ENCODE data around the gene STAP2.

STAP2 gene

DNA sequence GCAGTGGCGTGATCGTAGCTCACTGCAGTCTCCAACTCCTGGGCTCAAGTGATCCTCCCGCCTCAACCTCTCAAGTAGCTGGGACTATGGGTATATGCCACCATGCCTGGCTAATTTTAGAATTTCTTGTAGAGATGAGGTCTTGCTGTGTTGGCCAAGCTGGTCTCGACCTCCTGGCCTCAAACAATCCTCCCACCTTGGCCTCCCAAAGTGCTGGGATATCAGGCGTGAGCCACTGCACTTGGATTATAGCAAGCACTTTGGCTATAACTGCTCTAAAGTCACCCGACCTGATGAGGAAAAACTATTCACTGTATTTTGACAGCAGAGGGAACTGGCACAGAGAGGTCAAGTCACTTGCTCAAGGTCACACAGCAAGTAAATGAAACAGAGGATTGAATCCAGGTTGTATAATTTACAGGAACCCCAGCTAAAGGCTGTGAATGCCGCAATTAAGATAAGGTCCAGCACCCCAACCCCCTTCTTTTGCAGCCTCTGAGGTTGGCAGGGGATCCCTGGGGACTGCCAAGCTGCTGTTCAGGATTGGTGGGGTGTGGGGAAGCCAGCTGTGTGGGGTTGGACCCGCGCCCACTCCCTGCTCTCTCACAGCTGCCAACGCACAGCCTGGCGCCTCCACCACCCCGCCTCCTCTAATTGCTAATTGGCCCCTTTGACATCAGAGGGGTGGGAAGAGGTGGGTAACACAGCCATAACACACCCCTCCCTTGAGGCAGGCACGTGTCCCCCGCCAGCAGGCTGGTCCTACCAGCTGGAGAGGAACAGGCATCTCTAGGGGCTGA, 42.5 kb downstream of the STAP2 start:
- H3K18ac ChIP-seq (ENCODE audit: low read depth in 1 of 2, low read length in 2 of 2): no peak overlapping the region
- no peaks in the 10 kb centered on the region for H3K36me3 ChIP-seq (ENCODE audit: control insufficient read depth in 1 of 2, insufficient read depth in 2 of 2, low read depth in 1 of 2, low read length in 2 of 2)
- H3K14ac ChIP-seq (ENCODE audit: low read length in 2 of 2): no peak overlapping the region
- 66% methylated on average over 8 of the region's 14 CpGs for WGBS
- H3K4me2 ChIP-seq (ENCODE audit: low read length, poor library complexity, severe bottlenecking): no peak overlapping the region
- H2BK120ac ChIP-seq (ENCODE audit: low read depth, low read length): no peak overlapping the region
- H3K27me3 ChIP-seq (ENCODE audit: control insufficient read depth in 1 of 2, insufficient read depth in 1 of 2, low read length in 2 of 2): peaks cover 5 to 42% of the 10 kb centered on the region in 2 experiments
- H2BK15ac ChIP-seq (ENCODE audit: low read depth, poor library complexity, severe bottlenecking): no peak overlapping the region
- H2AK5ac ChIP-seq (ENCODE audit: low read length, severe bottlenecking): no peak overlapping the region
- H3K23ac ChIP-seq (ENCODE audit: low read length in 2 of 2): no peak overlapping the region
- H2BK12ac ChIP-seq (ENCODE audit: low read length in 2 of 2): no peak overlapping the region
- no peak for DNase-seq
- no peak overlapping the region for H3K9ac ChIP-seq (ENCODE audit: low read length)
- no peaks in the 10 kb centered on the region for H3K79me1 ChIP-seq (replicated peaks; ENCODE audit: low read length, poor library complexity, severe bottlenecking)
- H3K4me3 ChIP-seq (ENCODE audit: insufficient read depth in 1 of 2, low read depth in 1 of 2, low read length in 2 of 2): no peak overlapping the region
- peaks cover 2% of the 10 kb centered on the region for H3K4me1 ChIP-seq (ENCODE audit: control insufficient read depth, insufficient read depth, low read depth, low read length)
- H4K91ac ChIP-seq (ENCODE audit: low read length): no peak overlapping the region
- no peak overlapping the region for H3K27ac ChIP-seq (ENCODE audit: low read length, poor library complexity, severe bottlenecking)
- H2BK5ac ChIP-seq (ENCODE audit: low read depth, low read length, poor library complexity, severe bottlenecking): no peak overlapping the region
- H3K9me3 ChIP-seq (ENCODE audit: control insufficient read depth, low read length): no peaks in the 10 kb centered on the region
- no peak overlapping the region for H2AFZ ChIP-seq (ENCODE audit: low read depth, low read length)
- H4K8ac ChIP-seq (ENCODE audit: low read length): no peak overlapping the region
- no peak overlapping the region for H3K4ac ChIP-seq (ENCODE audit: low read depth in 1 of 2, low read length in 2 of 2)

GRCh38 chr19:4294389-4294788, 44.2 kb downstream of the STAP2 start:
- Histone ChIP-seq H3K18ac (ENCODE audit: low read depth in 1 of 2, low read length in 2 of 2) (no peak overlapping the region), H3K4ac (ENCODE audit: low read depth in 1 of 2, low read length in 2 of 2) (no peak overlapping the region), H3K9me3 (ENCODE audit: control insufficient read depth, low read length) (no peaks in the 10 kb centered on the region), H2BK15ac (ENCODE audit: low read depth, poor library complexity, severe bottlenecking) (no peak overlapping the region), H3K79me1 (replicated peaks; ENCODE audit: low read length, poor library complexity, severe bottlenecking) (no peaks in the 10 kb centered on the region), H3K36me3 (ENCODE audit: control insufficient read depth in 1 of 2, insufficient read depth in 2 of 2, low read depth in 1 of 2, low read length in 2 of 2) (no peaks in the 10 kb centered on the region), H2AFZ (ENCODE audit: low read depth, low read length) (no peak overlapping the region), H3K4me3 (ENCODE audit: insufficient read depth in 1 of 2, low read depth in 1 of 2, low read length in 2 of 2) (no peak overlapping the region), H3K9ac (ENCODE audit: low read length) (no peak overlapping the region), H2BK12ac (ENCODE audit: low read length in 2 of 2) (no peak overlapping the region), H4K8ac (ENCODE audit: low read length) (no peak overlapping the region), H3K4me2 (ENCODE audit: low read length, poor library complexity, severe bottlenecking) (no peak overlapping the region), H2BK5ac (ENCODE audit: low read depth, low read length, poor library complexity, severe bottlenecking) (no peak overlapping the region), H2BK120ac (ENCODE audit: low read depth, low read length) (no peak overlapping the region), H4K91ac (ENCODE audit: low read length) (no peak overlapping the region), H3K23ac (ENCODE audit: low read length in 2 of 2) (peak overlapping the region in 1 of 2 experiments; percentile 59), H2AK5ac (ENCODE audit: low read length, severe bottlenecking) (no peak overlapping the region), H3K27ac (ENCODE audit: low read length, poor library complexity, severe bottlenecking) (no peak overlapping the region), H3K14ac (ENCODE audit: low read length in 2 of 2) (no peak overlapping the region), H3K4me1 (ENCODE audit: control insufficient read depth, insufficient read depth, low read depth, low read length) (peaks cover 2% of the 10 kb centered on the region), H3K27me3 (ENCODE audit: control insufficient read depth in 1 of 2, insufficient read depth in 1 of 2, low read length in 2 of 2) (peaks cover 5 to 49% of the 10 kb centered on the region in 2 experiments)
- no peak for DNase-seq
- WGBS: 71% methylated on average over 6 of the region's 10 CpGs

DNA sequence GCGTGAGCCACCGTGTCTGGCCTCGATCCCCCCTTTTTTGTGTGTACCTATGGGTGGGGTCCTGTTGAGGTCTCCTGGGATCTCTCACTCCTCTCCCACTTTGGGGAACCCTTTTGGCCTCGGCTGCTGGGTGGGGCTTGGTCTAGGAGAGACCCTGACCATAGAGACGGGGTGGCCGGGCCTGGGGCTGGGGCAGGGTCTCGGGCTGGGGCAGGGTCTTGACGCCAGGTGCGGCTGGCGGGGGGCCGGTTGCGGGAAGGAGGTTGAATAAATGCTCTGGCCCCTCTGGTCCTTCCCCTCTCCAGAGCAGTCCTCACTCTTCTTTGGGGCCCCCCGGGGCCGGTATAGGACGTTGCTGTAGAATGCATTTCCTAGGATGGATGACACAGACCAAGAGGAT, 46.1 kb downstream of the STAP2 start:
- Histone ChIP-seq H2BK5ac (ENCODE audit: low read depth, low read length, poor library complexity, severe bottlenecking) (no peak overlapping the region), H3K9ac (ENCODE audit: low read length) (no peak overlapping the region), H2AK5ac (ENCODE audit: low read length, severe bottlenecking) (no peak overlapping the region), H3K4me3 (ENCODE audit: insufficient read depth in 1 of 2, low read depth in 1 of 2, low read length in 2 of 2) (no peak overlapping the region), H3K27me3 (ENCODE audit: control insufficient read depth in 1 of 2, insufficient read depth in 1 of 2, low read length in 2 of 2) (peaks cover 10 to 46% of the 10 kb centered on the region in 2 experiments), H3K27ac (ENCODE audit: low read length, poor library complexity, severe bottlenecking) (no peak overlapping the region), H3K36me3 (ENCODE audit: control insufficient read depth in 1 of 2, insufficient read depth in 2 of 2, low read depth in 1 of 2, low read length in 2 of 2) (no peaks in the 10 kb centered on the region), H3K9me3 (ENCODE audit: control insufficient read depth, low read length) (no peaks in the 10 kb centered on the region), H4K91ac (ENCODE audit: low read length) (no peak overlapping the region), H2AFZ (ENCODE audit: low read depth, low read length) (no peak overlapping the region), H3K4me1 (ENCODE audit: control insufficient read depth, insufficient read depth, low read depth, low read length) (no peaks in the 10 kb centered on the region), H2BK15ac (ENCODE audit: low read depth, poor library complexity, severe bottlenecking) (no peak overlapping the region), H3K4ac (ENCODE audit: low read depth in 1 of 2, low read length in 2 of 2) (no peak overlapping the region), H3K4me2 (ENCODE audit: low read length, poor library complexity, severe bottlenecking) (no peak overlapping the region), H3K18ac (ENCODE audit: low read depth in 1 of 2, low read length in 2 of 2) (no peak overlapping the region), H3K23ac (ENCODE audit: low read length in 2 of 2) (no peak overlapping the region), H4K8ac (ENCODE audit: low read length) (no peak overlapping the region), H2BK120ac (ENCODE audit: low read depth, low read length) (no peak overlapping the region), H3K79me1 (replicated peaks; ENCODE audit: low read length, poor library complexity, severe bottlenecking) (no peaks in the 10 kb centered on the region), H3K14ac (ENCODE audit: low read length in 2 of 2) (no peak overlapping the region), H2BK12ac (ENCODE audit: low read length in 2 of 2) (no peak overlapping the region)
- DNase-seq: no peak
- 76% methylated on average over 13 of the region's 15 CpGs for WGBS

- no peak overlapping the region for H2AK5ac ChIP-seq (ENCODE audit: low read length, severe bottlenecking)
- no peaks in the 10 kb centered on the region for H3K4me1 ChIP-seq (ENCODE audit: control insufficient read depth, insufficient read depth, low read depth, low read length)
- no peak for DNase-seq
- H3K9me3 ChIP-seq (ENCODE audit: control insufficient read depth, low read length): no peaks in the 10 kb centered on the region
- no peak overlapping the region for H3K4me3 ChIP-seq (ENCODE audit: insufficient read depth in 1 of 2, low read depth in 1 of 2, low read length in 2 of 2)
- H3K27ac ChIP-seq (ENCODE audit: low read length, poor library complexity, severe bottlenecking): no peak overlapping the region
- peaks cover 10 to 46% of the 10 kb centered on the region in 2 experiments for H3K27me3 ChIP-seq (ENCODE audit: control insufficient read depth in 1 of 2, insufficient read depth in 1 of 2, low read length in 2 of 2)
- H3K14ac ChIP-seq (ENCODE audit: low read length in 2 of 2): no peak overlapping the region
- no peak overlapping the region for H2BK120ac ChIP-seq (ENCODE audit: low read depth, low read length)
- no peak overlapping the region for H3K4me2 ChIP-seq (ENCODE audit: low read length, poor library complexity, severe bottlenecking)
- WGBS: 90% methylated on average over 8 of the region's 8 CpGs
- H2AFZ ChIP-seq (ENCODE audit: low read depth, low read length): no peak overlapping the region
- no peak overlapping the region for H4K8ac ChIP-seq (ENCODE audit: low read length)
- H2BK5ac ChIP-seq (ENCODE audit: low read depth, low read length, poor library complexity, severe bottlenecking): no peak overlapping the region
- no peak overlapping the region for H2BK15ac ChIP-seq (ENCODE audit: low read depth, poor library complexity, severe bottlenecking)
- H3K36me3 ChIP-seq (ENCODE audit: control insufficient read depth in 1 of 2, insufficient read depth in 2 of 2, low read depth in 1 of 2, low read length in 2 of 2): no peaks in the 10 kb centered on the region
- H3K79me1 ChIP-seq (replicated peaks; ENCODE audit: low read length, poor library complexity, severe bottlenecking): no peaks in the 10 kb centered on the region
- H2BK12ac ChIP-seq (ENCODE audit: low read length in 2 of 2): no peak overlapping the region
- no peak overlapping the region for H3K18ac ChIP-seq (ENCODE audit: low read depth in 1 of 2, low read length in 2 of 2)
- no peak overlapping the region for H3K23ac ChIP-seq (ENCODE audit: low read length in 2 of 2)
- H3K9ac ChIP-seq (ENCODE audit: low read length): no peak overlapping the region
- H4K91ac ChIP-seq (ENCODE audit: low read length): no peak overlapping the region
- no peak overlapping the region for H3K4ac ChIP-seq (ENCODE audit: low read depth in 1 of 2, low read length in 2 of 2)
Observed at GRCh38 chr19:4291184-4291732, 47.4 kb downstream of the STAP2 start.

Measured in mesenchymal stem cell (in vitro differentiated cells and primary cell).